Cardiac fibroblast (primary cell): ENCODE results near the gene COL6A3.
A peak's percentile ranks its signal among the peaks of the same experiment; 100 is the strongest.

Source experiments
- DNase-seq, 2 donors: peaks; one replicate each; pipeline versions ENCODE4 v3.0.0 to v3.0.0-alpha.2; 2010; ENCODE audit warnings: low read depth in 2 of 2
- H3K4me3 ChIP-seq, 2 donors: replicated peaks in 1 of 2; 1 replicate in 1 of 2; 2 replicates in 1 of 2; pipeline ENCODE4 v1.5.1; 2011; ENCODE audit warnings: low read depth in 2 of 2, low read length in 2 of 2, mild to moderate bottlenecking in 2 of 2, moderate library complexity in 1 of 2
- CTCF ChIP-seq: IDR thresholded peaks from one replicate; pipeline ENCODE4 v1.5.1; 2011; ENCODE audit warnings: low read depth, mild to moderate bottlenecking, low read length, inconsistent platforms

COL6A3 gene

GRCh38 chr2:237298151-237299118, 115.5 kb downstream of the COL6A3 start:
- DNase-seq: peak; percentile 49 to 63
- TF ChIP-seq CTCF: no peak
- no peak overlapping the region for H3K4me3 ChIP-seq

- no peak overlapping the region for H3K4me3 ChIP-seq
- TF ChIP-seq CTCF: no peak
- peak in 1 of 2 donors; percentile 16 for DNase-seq
These were observed 116.4 kb downstream of the COL6A3 start for GRCh38 chr2:237297421-237298150.

GRCh38 chr2:237296756-237297155, 117.2 kb downstream of the COL6A3 start:
- no peak for TF ChIP-seq CTCF
- DNase-seq: peak; percentile 53 to 73
- no peak overlapping the region for H3K4me3 ChIP-seq

- H3K4me3 ChIP-seq: no peak overlapping the region
- no peak for TF ChIP-seq CTCF
- DNase-seq: no peak
These were observed 118.0 kb downstream of the COL6A3 start for GRCh38 chr2:237295889-237296480.

GRCh38 chr2:237294460-237294859, 119.5 kb downstream of the COL6A3 start:
- peak in 1 of 2 donors; percentile 32 for DNase-seq
- TF ChIP-seq CTCF: no peak
- no peak overlapping the region for H3K4me3 ChIP-seq

- TF ChIP-seq CTCF: no peak
- no peak overlapping the region for H3K4me3 ChIP-seq
- DNase-seq: peak in 1 of 2 donors; percentile 56
These were observed 120.0 kb downstream of the COL6A3 start for GRCh38 chr2:237293978-237294377.
